ENCODE results near the gene TRDMT1. TPM values are rescaled to one million over a fixed set of nuclear protein-coding genes. Genes with fewer than 3 reads are reported as not detected.

Gene TRDMT1
- total RNA-seq, 2 donors from 2014 or later: 8.1 to 13.0 TPM

GRCh38 chr10:17220652-17221100 lies 19.2 kb upstream of the TRDMT1 start:
- H3K4me3 Mint-ChIP-seq: no peak overlapping the region
- H3K36me3 ChIP-seq (ENCODE audit: control insufficient read depth, insufficient read depth, low read length): no peaks in the 10 kb centered on the region
- H3K27me3 ChIP-seq (ENCODE audit: control insufficient read depth, insufficient read depth, low read length, poor library complexity, severe bottlenecking): peaks cover 1% of the 10 kb centered on the region
- H3K27ac ChIP-seq (ENCODE audit: low read depth, low read length): peak overlapping the region; percentile 41
- H3K4me3 ChIP-seq (ENCODE audit: low read length): no peak overlapping the region
- H3K4me1 Mint-ChIP-seq: no peaks in the 10 kb centered on the region
- no peaks in the 10 kb centered on the region for H3K4me1 ChIP-seq (ENCODE audit: control insufficient read depth, insufficient read depth, low read length)
- H3K9me3 Mint-ChIP-seq: no peaks in the 10 kb centered on the region
- no peak overlapping the region for H3K27ac Mint-ChIP-seq
- DNase-seq: no peak
- no peak for TF ChIP-seq CTCF (conservative IDR thresholded peaks at IDR 0.05)
- WGBS, 2 experiments (ENCODE audit: insufficient coverage in 1 of 2, insufficient read length in 1 of 2): 100% methylated on average over 1 of the region's 1 CpG; no CpG with 5 or more reads in 1 of the 2 experiments
- H3K27me3 Mint-ChIP-seq (ENCODE audit: insufficient read depth): peaks cover 17% of the 10 kb centered on the region
- H3K9me3 ChIP-seq (ENCODE audit: control insufficient read depth, low read length): no peaks in the 10 kb centered on the region
- no peaks in the 10 kb centered on the region for H3K36me3 Mint-ChIP-seq (ENCODE audit: low read depth)
- H3K9ac ChIP-seq (ENCODE audit: extremely low read depth, low read length, poor library complexity, severe bottlenecking): no peak overlapping the region

GRCh38 chr10:17219024-17219423 lies 17.6 kb upstream of the TRDMT1 start:
- no peaks in the 10 kb centered on the region for H3K9me3 ChIP-seq (ENCODE audit: control insufficient read depth, low read length)
- H3K4me1 Mint-ChIP-seq: peaks cover 2% of the 10 kb centered on the region
- DNase-seq: no peak
- no peaks in the 10 kb centered on the region for H3K9me3 Mint-ChIP-seq
- H3K4me3 ChIP-seq (ENCODE audit: low read length): no peak overlapping the region
- no peak for TF ChIP-seq CTCF (conservative IDR thresholded peaks at IDR 0.05)
- H3K36me3 ChIP-seq (ENCODE audit: control insufficient read depth, insufficient read depth, low read length): no peaks in the 10 kb centered on the region
- H3K4me3 Mint-ChIP-seq: no peak overlapping the region
- H3K27me3 Mint-ChIP-seq (ENCODE audit: insufficient read depth): peaks cover 8% of the 10 kb centered on the region
- WGBS, 2 experiments (ENCODE audit: insufficient coverage in 1 of 2, insufficient read length in 1 of 2): 85 to 100% methylated on average over 1 to 2 of the region's 2 CpGs
- no peak overlapping the region for H3K9ac ChIP-seq (ENCODE audit: extremely low read depth, low read length, poor library complexity, severe bottlenecking)
- H3K4me1 ChIP-seq (ENCODE audit: control insufficient read depth, insufficient read depth, low read length): no peaks in the 10 kb centered on the region
- H3K36me3 Mint-ChIP-seq (ENCODE audit: low read depth): no peaks in the 10 kb centered on the region
- no peak overlapping the region for H3K27ac Mint-ChIP-seq
- H3K27ac ChIP-seq (ENCODE audit: low read depth, low read length): no peak overlapping the region
- H3K27me3 ChIP-seq (ENCODE audit: control insufficient read depth, insufficient read depth, low read length, poor library complexity, severe bottlenecking): no peaks in the 10 kb centered on the region

GRCh38 chr10:17217631-17218232 lies 16.3 kb upstream of the TRDMT1 start:
- no peak overlapping the region for H3K27ac Mint-ChIP-seq
- H3K36me3 ChIP-seq (ENCODE audit: control insufficient read depth, insufficient read depth, low read length): no peaks in the 10 kb centered on the region
- no peak overlapping the region for H3K4me3 Mint-ChIP-seq
- peaks cover 4% of the 10 kb centered on the region for H3K4me1 ChIP-seq (ENCODE audit: control insufficient read depth, insufficient read depth, low read length)
- peaks cover 4% of the 10 kb centered on the region for H3K27me3 Mint-ChIP-seq (ENCODE audit: insufficient read depth)
- no peak overlapping the region for H3K27ac ChIP-seq (ENCODE audit: low read depth, low read length)
- 95 to 100% methylated on average over 1 of the region's 1 CpG for WGBS, 2 experiments (ENCODE audit: insufficient coverage in 1 of 2, insufficient read length in 1 of 2)
- H3K4me3 ChIP-seq (ENCODE audit: low read length): no peak overlapping the region
- H3K9ac ChIP-seq (ENCODE audit: extremely low read depth, low read length, poor library complexity, severe bottlenecking): no peak overlapping the region
- no peak for DNase-seq
- H3K9me3 Mint-ChIP-seq: no peaks in the 10 kb centered on the region
- H3K27me3 ChIP-seq (ENCODE audit: control insufficient read depth, insufficient read depth, low read length, poor library complexity, severe bottlenecking): no peaks in the 10 kb centered on the region
- no peaks in the 10 kb centered on the region for H3K9me3 ChIP-seq (ENCODE audit: control insufficient read depth, low read length)
- peaks cover 10% of the 10 kb centered on the region for H3K4me1 Mint-ChIP-seq
- TF ChIP-seq CTCF (conservative IDR thresholded peaks at IDR 0.05): no peak
- no peaks in the 10 kb centered on the region for H3K36me3 Mint-ChIP-seq (ENCODE audit: low read depth)
